HG02642 (cell line): ENCODE data around the gene ATP1A4.
"Not testable (repeated sequence)": the region's sequence is repeated elsewhere in the genome, so short reads cannot be mapped to it uniquely, and the experiment has no call there.

Experiments
- ATAC-seq: cut with Tn5 transposase; IDR thresholded peaks from one replicate; pipeline ENCODE4 v1.9.1; 2021; ENCODE audit warnings: mild to moderate bottlenecking; ENCODE audit not compliant: unreplicated experiment, poor library complexity

ATP1A4 gene

DNA sequence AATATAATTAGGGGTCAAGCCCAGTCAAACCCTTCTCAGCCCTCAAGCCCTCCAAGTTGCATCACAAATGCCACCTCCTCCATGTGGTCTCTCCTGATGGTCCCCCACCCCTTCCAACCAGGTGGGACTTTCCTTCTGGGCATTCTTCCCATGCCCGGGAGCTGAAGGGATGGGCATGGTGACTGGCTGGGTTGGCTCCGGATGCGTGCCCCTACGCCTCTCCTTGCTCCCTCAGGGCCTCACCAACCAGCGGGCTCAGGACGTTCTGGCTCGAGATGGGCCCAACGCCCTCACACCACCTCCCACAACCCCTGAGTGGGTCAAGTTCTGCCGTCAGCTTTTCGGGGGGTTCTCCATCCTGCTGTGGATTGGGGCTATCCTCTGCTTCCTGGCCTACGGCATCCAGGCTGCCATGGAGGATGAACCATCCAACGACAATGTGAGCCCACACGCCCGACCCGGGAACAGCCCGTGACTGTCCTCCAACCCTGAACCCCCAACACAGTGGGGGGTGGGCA is 28.4 kb upstream of the ATP1A4 start:
- no peak for ATAC-seq

DNA sequence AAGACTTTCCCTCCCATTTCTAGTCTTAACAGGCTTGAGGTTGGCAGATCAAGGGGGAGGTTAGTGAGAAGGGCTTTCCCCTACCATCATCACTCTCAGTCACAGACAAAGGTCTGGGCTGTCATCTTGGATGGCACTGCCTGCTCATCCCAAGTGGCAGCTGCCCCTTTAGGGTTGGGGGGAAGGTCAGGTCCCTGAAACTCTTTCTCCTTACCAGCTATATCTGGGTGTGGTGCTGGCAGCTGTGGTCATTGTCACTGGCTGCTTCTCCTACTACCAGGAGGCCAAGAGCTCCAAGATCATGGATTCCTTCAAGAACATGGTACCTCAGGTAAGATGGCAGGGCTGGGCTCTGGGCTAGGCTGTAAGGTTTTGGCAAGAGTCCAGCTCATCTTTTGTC is 27.7 kb upstream of the ATP1A4 start:
- ATAC-seq = no peak

DNA sequence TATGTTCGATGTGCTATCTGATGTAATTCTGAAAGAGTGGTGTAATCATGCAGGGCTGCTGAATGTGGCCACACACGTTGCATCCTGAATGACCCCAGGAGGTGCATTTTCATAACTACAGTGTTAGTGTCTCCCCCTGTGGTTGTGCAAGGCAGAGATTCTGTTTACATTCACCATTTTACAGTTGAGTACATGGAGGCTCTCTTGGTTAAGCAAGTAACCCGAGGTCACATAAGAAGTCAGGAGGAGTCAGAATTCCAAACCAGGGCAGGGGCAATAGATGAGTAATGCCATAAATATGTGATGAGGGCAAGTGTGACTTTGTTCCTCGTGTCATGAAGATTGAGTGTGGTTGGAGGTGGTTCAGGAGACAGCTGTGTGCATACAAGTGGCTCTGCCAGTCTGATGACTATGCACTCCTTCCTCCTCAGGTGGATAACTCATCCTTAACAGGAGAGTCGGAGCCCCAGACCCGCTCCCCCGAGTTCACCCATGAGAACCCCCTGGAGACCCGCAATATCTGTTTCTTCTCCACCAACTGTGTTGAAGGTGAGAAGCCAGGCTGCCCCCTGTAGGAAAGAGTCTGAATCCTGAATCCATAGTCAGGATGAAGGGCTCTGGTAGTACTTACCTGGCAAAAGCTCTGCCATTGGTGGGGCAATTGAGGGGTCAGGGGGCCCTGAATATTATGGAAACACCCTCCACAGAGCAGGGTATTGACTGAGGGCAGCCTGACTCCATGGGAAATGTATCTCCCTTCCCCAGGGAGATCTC is 26.5 kb upstream of the ATP1A4 start:
- ATAC-seq = no peak

DNA sequence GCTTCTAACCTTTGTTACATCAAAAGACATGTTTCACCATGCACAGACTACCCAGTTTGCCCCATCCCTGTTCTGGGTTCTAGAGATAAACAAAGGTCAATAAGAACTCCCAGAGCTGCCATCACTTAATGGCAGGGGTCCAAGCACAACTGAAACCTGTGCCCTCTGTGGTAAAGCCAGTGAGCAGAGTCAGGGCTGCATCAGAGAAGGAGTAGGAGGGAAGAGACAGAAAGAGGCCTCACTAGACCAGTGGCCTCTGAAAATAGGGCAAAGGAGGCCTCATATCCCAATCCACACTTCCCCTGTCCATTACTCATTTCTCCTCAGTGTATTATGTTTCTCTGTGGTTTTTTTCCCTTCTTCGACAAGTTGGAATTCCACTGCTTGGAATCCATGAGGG is 25.7 kb upstream of the ATP1A4 start:
- no peak for ATAC-seq

DNA sequence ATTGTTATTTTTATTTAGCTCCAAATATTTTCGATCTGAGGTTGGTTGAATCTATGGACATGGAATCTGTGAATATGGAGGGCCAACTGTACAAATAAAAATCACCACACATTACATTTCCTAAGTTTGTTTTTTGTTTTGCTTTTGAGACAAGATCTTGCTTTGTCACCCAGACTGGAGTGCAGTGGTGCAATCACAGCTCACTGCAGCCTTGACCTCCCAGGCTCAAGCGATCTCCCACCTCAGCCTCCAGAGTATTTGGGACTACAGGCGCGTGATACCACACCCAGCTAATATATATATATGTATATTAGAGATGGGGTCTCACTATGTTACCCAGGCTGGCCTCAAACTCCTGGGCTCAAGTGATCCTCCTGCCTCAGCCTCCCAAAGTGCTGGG is 25.1 kb upstream of the ATP1A4 start:
- not testable (repeated sequence) for ATAC-seq

DNA sequence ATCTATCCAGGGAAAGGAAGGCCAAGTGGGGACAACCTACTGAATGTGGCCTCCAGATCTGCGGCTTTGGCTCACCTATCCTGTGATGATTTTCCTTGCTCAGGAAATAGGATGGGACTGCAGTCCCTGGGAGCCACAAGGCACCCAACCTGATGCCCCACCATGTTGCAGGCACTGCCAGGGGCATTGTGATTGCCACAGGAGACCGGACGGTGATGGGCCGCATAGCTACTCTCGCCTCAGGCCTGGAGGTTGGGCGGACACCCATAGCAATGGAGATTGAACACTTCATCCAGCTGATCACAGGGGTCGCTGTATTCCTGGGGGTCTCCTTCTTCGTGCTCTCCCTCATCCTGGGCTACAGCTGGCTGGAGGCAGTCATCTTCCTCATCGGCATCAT is 24.0 kb upstream of the ATP1A4 start:
- no peak for ATAC-seq

DNA sequence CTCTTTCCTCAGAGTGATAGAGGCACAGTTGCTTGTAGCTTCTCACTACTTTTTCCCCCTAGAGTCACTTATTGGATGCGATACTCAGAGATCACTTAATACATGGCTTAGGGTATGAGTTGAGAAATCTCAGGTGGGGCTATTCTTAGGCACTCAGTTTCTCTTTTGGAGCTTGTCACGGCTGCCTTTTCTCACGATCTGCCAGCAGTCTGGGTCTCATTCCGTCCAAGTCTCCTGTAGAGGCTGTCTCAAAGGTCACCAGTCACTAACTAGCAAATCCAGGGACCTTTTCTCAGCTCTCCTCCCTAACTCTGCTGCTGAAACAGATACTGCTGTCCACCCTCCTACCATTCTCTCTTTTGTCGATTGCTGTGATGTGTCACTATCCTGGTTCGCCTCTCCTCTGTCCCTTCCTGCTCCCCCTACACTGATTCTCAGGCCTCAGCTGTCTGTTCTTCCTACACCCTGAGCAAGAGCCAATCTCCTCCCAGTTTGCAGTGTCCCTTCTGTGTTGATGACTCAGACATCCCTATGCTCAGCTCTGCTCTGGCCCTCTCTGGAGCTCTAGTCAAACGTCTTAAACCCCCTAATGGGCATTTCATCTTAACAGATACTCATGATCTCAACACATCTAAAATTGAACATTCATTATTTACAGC is 23.4 kb upstream of the ATP1A4 start:
- ATAC-seq = no peak

DNA sequence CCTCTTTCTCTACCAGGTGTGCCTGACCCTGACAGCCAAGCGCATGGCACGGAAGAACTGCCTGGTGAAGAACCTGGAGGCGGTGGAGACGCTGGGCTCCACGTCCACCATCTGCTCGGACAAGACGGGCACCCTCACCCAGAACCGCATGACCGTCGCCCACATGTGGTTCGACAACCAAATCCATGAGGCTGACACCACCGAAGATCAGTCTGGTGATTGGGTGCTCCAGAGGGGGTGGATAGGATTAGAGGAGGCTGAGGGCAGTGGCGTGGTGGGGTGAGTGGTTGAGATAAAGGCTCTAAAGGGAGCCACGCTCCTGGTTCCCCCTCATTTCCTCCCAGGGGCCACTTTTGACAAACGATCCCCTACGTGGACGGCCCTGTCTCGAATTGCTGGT is 22.8 kb upstream of the ATP1A4 start:
- no peak for ATAC-seq

DNA sequence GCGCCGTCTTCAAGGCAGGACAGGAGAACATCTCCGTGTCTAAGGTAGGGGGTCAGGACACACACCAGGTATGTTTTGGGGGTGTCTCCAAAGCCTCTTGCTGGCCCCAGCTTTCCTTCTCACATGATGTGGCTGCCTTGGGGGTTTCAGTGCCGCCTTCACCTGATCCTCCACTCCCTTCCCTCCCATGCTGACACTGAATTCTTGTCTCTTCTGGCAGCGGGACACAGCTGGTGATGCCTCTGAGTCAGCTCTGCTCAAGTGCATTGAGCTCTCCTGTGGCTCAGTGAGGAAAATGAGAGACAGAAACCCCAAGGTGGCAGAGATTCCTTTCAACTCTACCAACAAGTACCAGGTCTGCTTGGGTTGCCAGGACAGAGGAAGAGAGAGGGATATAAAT is 22.4 kb upstream of the ATP1A4 start:
- no peak for ATAC-seq

DNA sequence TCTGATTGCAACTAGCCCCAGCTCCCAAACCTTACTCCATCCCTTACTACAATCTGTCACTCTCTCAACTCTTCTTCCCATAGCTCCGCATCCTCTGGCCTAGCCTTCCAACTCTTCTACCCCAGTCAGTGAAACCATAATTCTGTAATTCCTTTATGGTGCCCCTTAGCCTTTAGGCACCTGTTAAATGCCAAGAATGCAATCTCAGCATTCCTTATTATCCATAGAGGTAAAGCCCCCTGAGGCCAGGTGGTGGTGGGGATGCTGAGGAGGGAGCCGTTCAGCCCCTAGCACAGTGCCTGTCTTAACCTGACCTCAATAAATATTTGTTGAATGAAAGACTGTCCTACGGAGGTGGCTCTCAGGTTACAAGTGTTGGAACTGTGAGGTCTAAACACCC is 21.8 kb upstream of the ATP1A4 start:
- ATAC-seq = no peak

DNA sequence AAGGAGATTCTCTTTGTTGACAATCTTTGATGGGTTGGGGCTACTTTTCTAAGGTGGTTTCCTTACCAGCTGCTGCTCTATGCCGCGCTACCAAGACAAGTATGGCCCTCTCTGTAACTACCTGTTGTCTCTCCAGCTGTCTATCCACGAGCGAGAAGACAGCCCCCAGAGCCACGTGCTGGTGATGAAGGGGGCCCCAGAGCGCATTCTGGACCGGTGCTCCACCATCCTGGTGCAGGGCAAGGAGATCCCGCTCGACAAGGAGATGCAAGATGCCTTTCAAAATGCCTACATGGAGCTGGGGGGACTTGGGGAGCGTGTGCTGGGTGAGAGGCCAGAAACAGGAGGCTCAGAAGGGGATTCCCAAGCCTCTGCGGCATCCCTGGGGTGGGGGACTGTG is 21.4 kb upstream of the ATP1A4 start:
- no peak for ATAC-seq

DNA sequence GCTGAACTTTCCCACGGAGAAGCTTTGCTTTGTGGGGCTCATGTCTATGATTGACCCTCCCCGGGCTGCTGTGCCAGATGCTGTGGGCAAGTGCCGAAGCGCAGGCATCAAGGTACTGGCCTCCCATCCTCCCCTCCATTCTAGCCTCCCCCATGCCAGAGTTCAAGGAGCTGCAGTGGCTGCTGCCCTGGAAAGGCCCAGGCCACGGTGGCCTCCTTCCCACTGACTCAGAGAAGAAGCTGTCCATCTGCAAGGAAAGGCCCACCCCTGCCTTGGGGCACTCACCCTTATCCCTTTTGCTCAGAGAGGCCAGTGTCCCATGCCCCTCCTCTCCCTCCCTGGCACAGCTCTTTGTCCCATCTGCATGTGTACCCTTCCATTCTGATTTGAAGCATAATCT is 20.9 kb upstream of the ATP1A4 start:
- ATAC-seq = no peak

DNA sequence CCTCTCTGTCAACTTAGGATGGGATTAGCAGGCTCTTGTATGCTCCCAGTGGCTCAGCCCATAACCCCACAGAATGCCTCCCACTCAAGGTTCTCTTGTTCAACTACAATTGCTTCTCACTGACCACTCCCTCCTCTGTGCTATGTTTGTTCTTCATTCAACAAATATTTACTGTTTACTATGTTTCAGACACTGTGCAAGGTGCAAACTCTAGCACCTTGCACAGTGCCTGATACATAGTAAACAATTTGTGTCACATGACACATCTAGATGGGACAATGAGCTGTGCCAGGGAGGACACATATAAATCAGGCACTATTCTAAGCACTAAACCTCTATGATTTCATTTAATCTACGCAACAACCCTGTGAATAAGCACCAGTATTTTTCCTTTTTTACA is 20.5 kb upstream of the ATP1A4 start:
- ATAC-seq = no peak

DNA sequence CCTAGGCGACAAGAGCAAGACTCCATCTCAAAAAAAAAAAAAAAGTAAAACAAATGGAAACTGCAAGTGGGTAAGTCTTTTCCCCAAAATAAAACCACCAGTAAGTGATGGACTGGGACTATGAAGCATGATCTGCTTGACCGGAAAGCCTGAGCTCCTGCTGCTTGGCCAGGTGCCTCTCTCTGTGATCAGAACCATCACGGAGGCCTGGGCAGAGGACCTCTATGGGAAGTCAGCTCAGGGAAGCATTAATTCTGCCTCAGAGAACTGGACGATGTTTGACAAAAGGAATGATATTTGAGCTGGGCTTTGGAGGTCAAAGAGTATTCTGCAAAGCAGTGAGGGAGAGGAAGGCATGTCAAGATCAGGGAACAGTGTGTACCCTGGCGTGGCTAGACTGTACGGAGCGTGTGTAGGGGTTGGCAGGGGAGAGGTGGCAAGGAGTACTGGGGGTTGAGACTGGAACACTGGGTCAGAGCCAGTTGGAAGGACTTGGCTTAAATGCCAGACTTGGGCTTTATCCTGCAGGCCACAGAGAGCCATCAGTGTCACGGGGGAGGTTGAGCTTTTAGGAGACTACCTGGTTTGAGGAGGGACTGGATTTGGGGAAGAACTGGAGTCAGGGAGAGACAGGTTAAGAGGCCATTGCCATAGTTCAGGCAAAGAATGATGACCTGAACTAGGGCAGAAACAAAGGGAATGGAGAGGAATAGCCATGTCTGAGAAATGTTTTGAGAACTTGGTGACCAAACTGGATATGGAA is 19.4 kb upstream of the ATP1A4 start:
- no peak for ATAC-seq

DNA sequence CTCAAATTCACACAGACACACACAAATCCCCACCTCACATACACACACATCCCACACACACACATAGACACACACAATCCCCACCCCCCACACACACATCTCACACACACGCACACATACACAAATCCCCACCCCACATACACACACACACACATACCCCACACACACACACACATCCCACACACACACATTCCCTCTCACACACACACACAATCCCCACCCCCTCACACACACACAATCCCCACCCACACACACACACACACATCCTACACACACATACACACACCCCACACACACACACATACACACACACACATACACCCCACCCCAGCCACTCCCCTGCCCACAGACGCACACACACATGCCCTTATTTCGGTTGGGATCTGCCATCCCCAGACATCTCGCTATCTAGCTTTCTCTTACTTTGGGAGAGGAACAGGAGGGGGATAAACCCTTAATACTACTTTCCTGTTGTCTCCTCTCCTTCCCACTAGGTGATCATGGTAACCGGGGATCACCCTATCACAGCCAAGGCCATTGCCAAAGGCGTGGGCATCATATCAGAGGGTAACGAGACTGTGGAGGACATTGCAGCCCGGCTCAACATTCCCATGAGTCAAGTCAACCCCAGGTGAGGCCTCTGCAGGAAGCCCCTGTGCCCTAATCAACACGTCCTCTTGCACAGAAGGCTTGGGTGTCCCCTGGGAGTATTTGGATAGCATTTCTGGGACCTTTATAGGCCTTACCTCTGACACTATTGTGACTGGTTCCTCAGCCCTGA is 17.2 kb upstream of the ATP1A4 start:
- no peak for ATAC-seq

DNA sequence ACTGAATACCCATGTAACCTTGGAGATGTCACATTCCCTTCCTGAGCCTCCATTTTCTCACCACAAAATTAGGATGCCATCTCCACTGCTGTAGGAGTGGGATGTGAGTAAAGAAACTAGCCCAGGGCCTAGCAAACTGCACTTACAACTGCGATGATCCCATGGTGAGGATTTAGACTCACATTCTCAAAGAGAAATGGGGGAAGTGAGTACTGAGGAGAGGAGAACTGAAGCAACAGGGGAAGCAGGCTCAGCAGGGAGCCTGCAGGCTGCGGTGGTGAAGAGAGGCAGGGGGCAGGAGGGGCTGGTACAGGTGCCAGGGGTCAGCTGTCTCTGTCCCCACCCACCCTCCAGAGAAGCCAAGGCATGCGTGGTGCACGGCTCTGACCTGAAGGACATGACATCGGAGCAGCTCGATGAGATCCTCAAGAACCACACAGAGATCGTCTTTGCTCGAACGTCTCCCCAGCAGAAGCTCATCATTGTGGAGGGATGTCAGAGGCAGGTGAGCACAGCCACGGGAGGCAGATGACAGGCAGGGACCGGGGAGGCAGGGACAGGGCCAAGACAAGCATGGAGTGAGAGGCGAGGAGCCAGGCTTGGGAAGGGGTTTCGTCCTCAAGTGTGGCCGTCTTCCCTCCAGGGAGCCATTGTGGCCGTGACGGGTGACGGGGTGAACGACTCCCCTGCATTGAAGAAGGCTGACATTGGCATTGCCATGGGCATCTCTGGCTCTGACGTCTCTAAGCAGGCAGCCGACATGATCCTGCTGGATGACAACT is 16.4 kb upstream of the ATP1A4 start:
- no peak for ATAC-seq

DNA sequence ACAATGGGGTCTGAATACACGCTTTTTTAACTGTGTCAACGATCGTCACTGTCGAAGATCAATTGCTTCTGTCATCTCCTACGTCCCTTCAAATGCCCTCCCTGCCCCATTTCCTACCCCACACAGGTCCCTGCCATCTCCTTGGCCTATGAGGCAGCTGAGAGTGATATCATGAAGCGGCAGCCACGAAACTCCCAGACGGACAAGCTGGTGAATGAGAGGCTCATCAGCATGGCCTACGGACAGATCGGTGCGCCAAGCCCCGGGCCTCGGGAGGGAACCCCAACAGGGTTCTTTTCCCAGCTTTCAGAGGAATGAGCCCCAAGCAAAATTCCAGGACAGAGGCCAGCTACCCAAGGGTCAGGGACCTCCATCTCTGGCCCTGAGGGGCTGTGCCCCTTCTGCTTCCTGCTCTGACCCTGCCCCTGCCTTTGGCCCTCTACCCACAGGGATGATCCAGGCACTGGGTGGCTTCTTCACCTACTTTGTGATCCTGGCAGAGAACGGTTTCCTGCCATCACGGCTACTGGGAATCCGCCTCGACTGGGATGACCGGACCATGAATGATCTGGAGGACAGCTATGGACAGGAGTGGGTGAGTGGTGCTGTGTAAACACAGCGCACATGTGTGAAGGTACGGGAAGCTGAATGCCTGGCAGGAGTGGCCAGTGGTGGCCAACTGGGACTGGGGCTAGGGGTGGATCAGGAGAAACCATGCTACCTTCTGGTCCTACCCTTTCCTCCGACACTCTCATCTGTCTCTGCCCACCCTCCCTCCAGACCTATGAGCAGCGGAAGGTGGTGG is 15.1 kb upstream of the ATP1A4 start:
- no peak for ATAC-seq

DNA sequence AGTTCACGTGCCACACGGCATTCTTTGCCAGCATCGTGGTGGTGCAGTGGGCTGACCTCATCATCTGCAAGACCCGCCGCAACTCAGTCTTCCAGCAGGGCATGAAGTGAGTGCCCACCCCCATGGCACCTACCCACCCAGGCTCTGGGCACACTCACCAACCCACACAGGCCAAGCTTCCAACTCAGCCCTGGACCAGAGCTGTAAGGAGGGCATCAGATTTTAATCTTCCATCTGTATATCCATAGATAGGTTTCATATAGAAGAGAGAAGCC is 14.5 kb upstream of the ATP1A4 start:
- no peak for ATAC-seq

DNA sequence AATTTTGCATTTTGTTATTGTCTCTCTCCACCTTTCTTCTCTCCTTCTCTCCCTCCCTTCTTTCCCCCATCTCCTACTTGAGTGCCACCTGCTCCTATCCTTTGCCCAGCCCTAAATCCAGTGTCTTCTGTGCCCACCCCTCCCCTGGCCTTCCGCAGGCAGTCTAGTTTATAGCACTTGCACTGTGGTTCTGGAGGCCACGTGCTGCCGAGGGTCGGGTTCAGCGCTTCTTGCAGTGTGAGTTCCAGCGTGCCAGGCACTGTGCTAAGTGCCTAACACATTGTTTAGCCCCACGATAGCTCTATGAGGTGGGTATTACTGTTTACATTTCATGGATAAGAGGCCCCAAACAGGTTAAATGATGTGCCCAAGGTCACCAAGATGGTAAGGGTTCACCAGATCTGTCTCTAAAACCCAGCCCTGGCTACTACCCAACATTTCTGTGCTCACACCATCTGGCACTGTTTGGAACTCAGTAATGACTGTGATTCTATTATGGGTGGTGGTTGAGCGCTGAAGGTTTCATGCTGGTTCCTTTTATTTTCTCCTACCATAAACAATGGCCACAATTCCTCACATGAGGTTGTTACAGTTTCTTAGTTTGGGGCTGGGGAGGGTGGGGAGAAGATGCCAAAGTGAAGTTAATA is 14.1 kb upstream of the ATP1A4 start:
- no peak for ATAC-seq
